WI38 (cell line): ENCODE results near the gene CDA.

Source experiments
- H3K4me3 ChIP-seq: 2 replicates; pipeline ENCODE4 v1.5.1; 2011; ENCODE audit warnings: low read depth, mild to moderate bottlenecking, control low read depth, low read length
- TF ChIP-seq, protein P1 (sequence below): IDR thresholded peaks from 2 replicates; pipeline ENCODE4 v1.5.1; 2012; ENCODE audit warnings: low read depth, mild to moderate bottlenecking, control low read depth, low read length

Gene CDA

DNA sequence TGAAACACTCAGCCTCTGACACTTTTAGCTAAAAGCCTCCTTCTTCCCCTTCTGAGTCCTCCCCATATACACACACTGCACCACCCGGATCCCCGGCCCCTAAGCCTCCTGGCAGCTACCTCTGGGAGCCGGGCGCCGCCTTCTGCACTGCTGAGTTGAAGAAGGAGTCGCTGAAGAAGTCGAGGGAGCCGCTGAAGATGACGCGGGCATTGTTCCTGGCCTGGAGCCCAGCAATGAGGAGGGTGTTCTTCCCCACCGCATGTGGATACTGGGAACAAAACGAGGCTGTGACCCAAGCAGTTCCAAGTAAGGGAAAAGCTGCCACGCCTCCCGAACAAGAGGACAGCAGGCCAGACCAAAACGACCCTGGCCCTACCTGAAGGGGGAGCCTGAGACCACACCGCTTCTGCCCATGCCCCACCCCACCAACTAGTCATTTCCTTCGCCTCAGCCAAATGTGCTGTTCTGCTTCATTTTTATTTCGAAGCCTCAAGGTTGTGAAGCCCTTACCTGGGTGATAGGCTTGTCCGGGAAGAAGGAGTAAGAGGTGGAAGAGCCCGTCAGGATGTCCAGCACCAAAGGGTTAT is 65.3 kb downstream of the CDA start:
- no peak overlapping the region for H3K4me3 ChIP-seq
- TF ChIP-seq, protein P1, sequence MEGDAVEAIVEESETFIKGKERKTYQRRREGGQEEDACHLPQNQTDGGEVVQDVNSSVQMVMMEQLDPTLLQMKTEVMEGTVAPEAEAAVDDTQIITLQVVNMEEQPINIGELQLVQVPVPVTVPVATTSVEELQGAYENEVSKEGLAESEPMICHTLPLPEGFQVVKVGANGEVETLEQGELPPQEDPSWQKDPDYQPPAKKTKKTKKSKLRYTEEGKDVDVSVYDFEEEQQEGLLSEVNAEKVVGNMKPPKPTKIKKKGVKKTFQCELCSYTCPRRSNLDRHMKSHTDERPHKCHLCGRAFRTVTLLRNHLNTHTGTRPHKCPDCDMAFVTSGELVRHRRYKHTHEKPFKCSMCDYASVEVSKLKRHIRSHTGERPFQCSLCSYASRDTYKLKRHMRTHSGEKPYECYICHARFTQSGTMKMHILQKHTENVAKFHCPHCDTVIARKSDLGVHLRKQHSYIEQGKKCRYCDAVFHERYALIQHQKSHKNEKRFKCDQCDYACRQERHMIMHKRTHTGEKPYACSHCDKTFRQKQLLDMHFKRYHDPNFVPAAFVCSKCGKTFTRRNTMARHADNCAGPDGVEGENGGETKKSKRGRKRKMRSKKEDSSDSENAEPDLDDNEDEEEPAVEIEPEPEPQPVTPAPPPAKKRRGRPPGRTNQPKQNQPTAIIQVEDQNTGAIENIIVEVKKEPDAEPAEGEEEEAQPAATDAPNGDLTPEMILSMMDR, result no peak

DNA sequence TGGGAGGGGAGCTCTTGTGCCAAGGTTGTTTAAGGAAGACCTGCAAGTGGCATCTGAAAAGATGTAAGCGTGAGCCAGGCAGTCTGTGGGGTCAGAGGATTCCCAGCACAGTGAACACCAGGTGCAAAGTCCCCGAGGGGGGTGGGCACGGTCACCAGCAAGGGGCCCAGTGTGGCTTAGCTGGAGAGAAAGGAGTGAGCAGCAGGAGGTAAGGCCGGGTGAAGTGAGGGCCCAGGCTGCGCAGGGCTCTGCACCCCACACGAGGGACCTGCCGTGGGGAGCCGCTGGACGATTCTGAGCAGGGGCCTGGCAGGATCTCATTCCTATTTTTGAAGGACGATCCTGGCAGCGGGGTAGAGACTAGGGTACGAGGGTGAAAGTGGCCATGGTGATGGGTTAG is 68.1 kb downstream of the CDA start:
- TF ChIP-seq, protein P1, result no peak

DNA sequence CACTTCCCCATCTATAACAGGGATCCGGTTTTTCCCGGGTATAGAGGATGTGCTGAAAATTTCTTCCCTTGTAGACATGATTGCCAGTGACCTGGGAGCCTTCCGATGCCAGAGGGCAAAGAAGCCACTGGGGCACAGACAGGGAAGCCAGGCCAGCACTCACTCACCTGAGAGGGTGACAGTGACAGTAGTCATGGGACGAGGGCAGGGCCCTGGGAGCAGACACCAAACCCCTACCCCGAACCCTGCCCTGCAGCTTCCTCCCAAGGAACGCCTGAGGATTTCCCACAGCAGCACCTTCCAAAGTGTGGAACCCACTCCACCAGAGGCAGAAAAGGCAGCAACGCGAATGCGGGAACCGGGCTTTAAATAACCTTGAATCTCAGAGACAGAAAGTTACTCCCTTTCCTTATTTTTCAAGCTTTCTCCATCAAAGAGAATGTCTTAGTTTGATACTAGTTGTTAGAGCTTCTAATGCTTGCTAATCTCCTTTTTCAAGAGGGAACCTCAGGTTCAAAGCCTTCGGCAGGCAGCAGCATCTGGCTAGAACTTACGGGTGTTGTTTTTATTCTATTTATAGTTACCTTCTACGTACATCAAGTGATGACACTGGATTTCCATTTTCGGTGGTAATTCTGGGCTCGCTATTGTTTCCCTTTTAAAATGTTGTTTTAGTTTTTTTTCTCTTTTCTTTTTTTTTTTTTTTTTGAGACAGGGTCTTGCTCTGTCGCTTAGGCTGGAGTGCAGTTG is 69.4 kb downstream of the CDA start:
- TF ChIP-seq, protein P1, result no peak
- no peak overlapping the region for H3K4me3 ChIP-seq

More for the DNA sequence above, 68.1 kb downstream of the CDA start:
- H3K4me3 ChIP-seq, result no peak overlapping the region

DNA sequence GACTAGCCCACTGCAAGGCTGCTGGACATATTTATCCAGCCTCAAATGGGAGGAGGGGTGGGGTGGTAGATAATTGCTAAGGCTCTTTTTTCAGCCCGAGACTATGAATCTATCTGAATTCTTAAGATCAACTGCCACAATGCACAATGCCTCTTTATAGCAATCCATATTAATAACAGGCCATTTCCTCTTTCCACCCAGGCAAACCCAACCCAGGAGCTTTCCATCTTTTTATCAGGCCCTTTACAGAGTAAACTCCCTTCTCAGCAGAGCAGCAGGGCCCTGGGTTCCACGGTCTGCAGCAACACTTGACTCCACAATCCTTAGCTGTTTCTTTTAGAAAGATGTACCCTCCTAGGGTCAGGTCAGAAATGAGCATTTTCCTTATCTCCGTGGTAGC is 71.5 kb downstream of the CDA start:
- H3K4me3 ChIP-seq, result peak overlapping the region; percentile 97
- TF ChIP-seq, protein P1, result no peak

DNA sequence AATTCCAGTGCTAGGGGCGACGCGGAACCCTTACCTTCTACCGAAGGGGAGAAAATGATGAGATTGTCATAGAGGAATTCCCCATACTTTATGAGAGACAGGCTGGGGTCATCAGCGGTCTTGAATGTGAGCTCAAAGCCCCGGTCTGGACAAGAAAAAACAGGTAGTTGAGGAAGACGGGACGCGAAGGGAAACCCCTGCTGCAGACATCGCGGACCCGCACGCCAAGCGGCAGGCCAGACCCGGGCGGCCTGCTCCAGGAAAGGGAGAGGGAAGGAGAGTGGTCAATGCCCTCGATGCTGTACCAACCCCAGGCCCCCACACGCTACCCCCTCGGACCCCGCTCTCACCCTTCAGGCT is 71.9 kb downstream of the CDA start:
- H3K4me3 ChIP-seq, result peak overlapping the region; percentile 97
- TF ChIP-seq, protein P1, result no peak

DNA sequence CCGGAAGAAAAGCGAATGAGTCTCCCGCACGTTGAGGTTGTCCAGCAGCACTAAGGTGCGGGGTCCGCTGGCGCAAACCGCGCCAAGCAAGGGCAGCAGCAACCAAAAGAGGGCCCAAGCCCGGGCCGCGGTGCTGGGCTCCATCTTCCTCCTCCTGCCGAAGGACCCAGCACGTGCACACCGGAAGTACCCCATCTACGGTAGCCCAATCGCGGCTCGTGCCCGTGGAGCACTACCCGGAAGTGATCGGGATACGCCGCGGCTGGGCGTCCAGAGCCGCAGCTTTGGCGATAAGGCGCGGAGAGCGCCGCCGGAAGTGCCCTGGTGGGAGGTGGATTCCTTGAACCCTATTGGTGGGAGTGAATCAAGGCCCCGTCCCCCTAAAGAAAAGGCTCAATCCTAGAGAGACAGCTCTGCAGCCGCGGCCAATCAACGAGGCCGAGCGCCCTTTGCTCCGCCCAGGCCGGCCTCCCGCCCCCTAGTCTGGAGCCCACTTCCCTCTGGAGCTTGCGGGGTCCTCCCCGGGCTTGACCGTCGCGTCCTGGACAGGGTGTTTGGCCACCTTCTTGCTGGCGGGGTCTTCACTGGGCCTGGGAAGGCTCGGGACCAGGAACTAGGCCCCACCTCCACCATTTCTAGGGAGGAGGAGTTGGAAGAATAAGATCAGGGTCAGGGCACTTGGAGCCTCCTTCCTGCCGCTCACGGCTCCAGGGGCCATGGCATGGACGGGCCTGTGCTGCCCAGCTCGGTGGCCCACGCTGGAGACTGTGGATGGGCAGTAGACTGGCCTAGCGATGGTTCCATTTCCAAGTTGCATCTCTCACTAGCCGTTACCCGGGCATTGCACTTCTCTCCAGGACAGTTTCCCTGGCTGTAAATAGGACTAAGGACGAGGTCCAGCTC is 72.6 kb downstream of the CDA start, which contains the start of gene DDOST:
Gene DDOST, minus strand, starts transcription at position 163 of the 903 bp plus-strand sequence. Its CDS starts 19 bp downstream, at position 144.
- H3K4me3 ChIP-seq, result peak within 1 kb of the TSS; percentile 97
- TF ChIP-seq, protein P1, result peak; percentile 20; the same call in 1 of the 2 replicates
